MM.1S (cell line): ENCODE data around the gene WDR36.

Experiments
- DNase-seq: peaks from one replicate; pipeline ENCODE4 v3.0.0-alpha.2; 2015
- H2AFZ ChIP-seq: fragments of 300-600 bp; sonication (generic); 2 replicates; pipeline ENCODE4 v1.6.0; 2016; ENCODE audit warnings: antibody characterized with exemption, low read length
- H3F3A ChIP-seq: fragments of 300-600 bp; sonication (generic); 2 replicates; pipeline ENCODE4 v1.6.1; 2016; ENCODE audit warnings: mild to moderate bottlenecking, antibody characterized with exemption, low read length, moderate library complexity, mixed read lengths; ENCODE audit not compliant: insufficient read depth
- H3K27ac ChIP-seq: fragments of 300-600 bp; sonication (generic); 2 replicates; pipeline ENCODE4 v1.5.1; 2016; ENCODE audit warnings: mild to moderate bottlenecking, low read length
- H3K27me3 ChIP-seq: fragments of 300-600 bp; sonication (generic); replicated peaks from 2 replicates; pipeline ENCODE4 v1.6.0; 2016; ENCODE audit warnings: low read length; ENCODE audit not compliant: insufficient read depth
- H3K36me3 ChIP-seq: fragments of 300-600 bp; sonication (generic); replicated peaks from 2 replicates; pipeline ENCODE4 v1.6.1; 2016; ENCODE audit warnings: mild to moderate bottlenecking, low read length, mixed read lengths; ENCODE audit not compliant: insufficient read depth
- H3K4me1 ChIP-seq: fragments of 300-600 bp; sonication (generic); 2 replicates; pipeline ENCODE4 v1.6.1; 2016; ENCODE audit warnings: low read length, mixed read lengths
- H3K4me2 ChIP-seq: fragments of 300-600 bp; sonication (generic); 2 replicates; pipeline ENCODE4 v1.6.0; 2016; ENCODE audit warnings: low read depth, low read length
- H3K4me3 ChIP-seq: fragments of 300-600 bp; sonication (generic); 2 replicates; pipeline ENCODE4 v1.5.1; 2016; ENCODE audit warnings: low read length, mixed read lengths
- H3K79me2 ChIP-seq: fragments of 300-600 bp; sonication (generic); 2 replicates; pipeline ENCODE4 v1.6.1; 2016; ENCODE audit warnings: mixed run types, low read length, mixed read lengths
- H3K9ac ChIP-seq: fragments of 300-600 bp; sonication (generic); 2 replicates; pipeline ENCODE4 v1.6.1; 2016; ENCODE audit warnings: low read length, mixed read lengths
- H3K9me2 ChIP-seq: fragments of 300-600 bp; sonication (generic); replicated peaks from 2 replicates; pipeline ENCODE4 v1.6.1; 2016; ENCODE audit warnings: mild to moderate bottlenecking, low read length, mixed read lengths; ENCODE audit not compliant: insufficient read depth
- H3K9me3 ChIP-seq: fragments of 300-600 bp; sonication (generic); replicated peaks from 2 replicates; pipeline ENCODE4 v1.6.1; 2016; ENCODE audit warnings: mild to moderate bottlenecking, low read length, mixed read lengths; ENCODE audit not compliant: insufficient read depth
- H4K20me1 ChIP-seq: fragments of 300-600 bp; sonication (generic); 2 replicates; pipeline ENCODE4 v1.6.1; 2016; ENCODE audit warnings: mild to moderate bottlenecking, low read length, moderate library complexity, mixed read lengths; ENCODE audit not compliant: insufficient read depth
- EZH2 ChIP-seq: fragments of 300-600 bp; sonication (generic); optimal IDR thresholded peaks from 2 replicates; pipeline ENCODE3; 2017; ENCODE audit warnings: low read depth, mild to moderate bottlenecking, antibody characterized with exemption, low read length, mixed read lengths
- EZH2phosphoT487 ChIP-seq: fragments of 300-600 bp; sonication (generic); IDR thresholded peaks from 2 replicates; pipeline ENCODE4 v1.6.1; 2018; ENCODE audit warnings: antibody characterized with exemption, low read length
- TF ChIP-seq, protein P1 (sequence below): fragments of 300-600 bp; sonication (generic); IDR thresholded peaks from 2 replicates; pipeline ENCODE4 v1.5.1; 2016; ENCODE audit warnings: antibody characterized with exemption, low read length, mixed read lengths

The WDR36 gene

DNA sequence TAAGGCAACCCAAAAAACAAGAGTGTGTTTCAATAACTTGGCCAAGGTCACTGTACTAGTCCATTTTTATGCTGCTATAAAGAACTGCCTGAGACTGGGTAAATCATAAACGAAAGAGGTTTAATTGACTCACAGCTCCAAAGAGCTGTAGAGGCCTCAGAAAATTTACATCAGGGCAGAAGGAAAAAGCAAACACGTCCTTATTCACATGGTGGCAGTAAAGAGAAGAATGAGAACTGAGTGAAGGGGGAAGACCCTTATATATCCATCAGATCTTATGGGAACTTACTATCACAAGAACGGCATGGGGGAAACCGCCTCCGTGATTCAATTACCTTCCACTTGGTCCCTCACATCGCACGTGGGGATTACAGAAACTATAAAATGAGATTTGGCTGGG, 67.7 kb downstream of the WDR36 start:
- no peaks in the 10 kb centered on the region for H3K79me2 ChIP-seq
- DNase-seq = no peak
- no peaks in the 10 kb centered on the region for H3K4me1 ChIP-seq
- H3F3A ChIP-seq = no peaks in the 10 kb centered on the region
- no peak overlapping the region for H3K9ac ChIP-seq
- no peaks in the 10 kb centered on the region for H3K9me3 ChIP-seq
- H3K9me2 ChIP-seq = no peaks in the 10 kb centered on the region
- H3K4me2 ChIP-seq = no peak overlapping the region
- TF ChIP-seq EZH2 (no peak), EZH2phosphoT487 (no peak)
- TF ChIP-seq, protein P1, sequence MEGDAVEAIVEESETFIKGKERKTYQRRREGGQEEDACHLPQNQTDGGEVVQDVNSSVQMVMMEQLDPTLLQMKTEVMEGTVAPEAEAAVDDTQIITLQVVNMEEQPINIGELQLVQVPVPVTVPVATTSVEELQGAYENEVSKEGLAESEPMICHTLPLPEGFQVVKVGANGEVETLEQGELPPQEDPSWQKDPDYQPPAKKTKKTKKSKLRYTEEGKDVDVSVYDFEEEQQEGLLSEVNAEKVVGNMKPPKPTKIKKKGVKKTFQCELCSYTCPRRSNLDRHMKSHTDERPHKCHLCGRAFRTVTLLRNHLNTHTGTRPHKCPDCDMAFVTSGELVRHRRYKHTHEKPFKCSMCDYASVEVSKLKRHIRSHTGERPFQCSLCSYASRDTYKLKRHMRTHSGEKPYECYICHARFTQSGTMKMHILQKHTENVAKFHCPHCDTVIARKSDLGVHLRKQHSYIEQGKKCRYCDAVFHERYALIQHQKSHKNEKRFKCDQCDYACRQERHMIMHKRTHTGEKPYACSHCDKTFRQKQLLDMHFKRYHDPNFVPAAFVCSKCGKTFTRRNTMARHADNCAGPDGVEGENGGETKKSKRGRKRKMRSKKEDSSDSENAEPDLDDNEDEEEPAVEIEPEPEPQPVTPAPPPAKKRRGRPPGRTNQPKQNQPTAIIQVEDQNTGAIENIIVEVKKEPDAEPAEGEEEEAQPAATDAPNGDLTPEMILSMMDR = no peak
- no peaks in the 10 kb centered on the region for H3K27me3 ChIP-seq
- no peaks in the 10 kb centered on the region for H3K36me3 ChIP-seq
- H3K4me3 ChIP-seq = no peak overlapping the region
- no peak overlapping the region for H2AFZ ChIP-seq
- no peaks in the 10 kb centered on the region for H4K20me1 ChIP-seq
- no peak overlapping the region for H3K27ac ChIP-seq

DNA sequence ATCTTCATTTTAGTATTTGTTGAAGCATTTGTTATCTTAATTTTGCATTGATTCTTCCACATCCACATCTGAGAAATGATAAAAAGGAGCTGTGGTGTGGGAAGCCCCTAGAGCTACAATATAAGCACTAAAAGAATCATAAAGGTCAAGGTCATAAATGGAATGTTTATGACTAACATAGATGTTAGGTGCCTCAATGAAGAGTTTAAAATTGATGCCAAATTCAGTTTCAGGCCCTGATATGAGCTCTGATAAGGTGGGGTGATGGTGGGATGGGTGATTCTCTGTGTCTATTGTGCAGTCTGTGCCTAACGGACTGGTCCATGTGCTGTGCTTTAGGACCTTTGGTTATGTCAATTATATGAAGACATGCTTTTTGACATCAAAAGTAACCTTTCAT, 70.9 kb downstream of the WDR36 start:
- Histone ChIP-seq H3K4me1 (no peaks in the 10 kb centered on the region), H3K79me2 (no peaks in the 10 kb centered on the region), H3K9ac (no peak overlapping the region), H3K27me3 (no peaks in the 10 kb centered on the region), H3K27ac (no peak overlapping the region), H3K4me3 (no peak overlapping the region), H3K4me2 (no peak overlapping the region), H3K9me2 (no peaks in the 10 kb centered on the region), H4K20me1 (no peaks in the 10 kb centered on the region), H3F3A (no peaks in the 10 kb centered on the region), H2AFZ (no peak overlapping the region), H3K36me3 (no peaks in the 10 kb centered on the region), H3K9me3 (no peaks in the 10 kb centered on the region)
- TF ChIP-seq EZH2 = no peak
- TF ChIP-seq EZH2phosphoT487 = no peak
- TF ChIP-seq, protein P1 = no peak
- no peak for DNase-seq

DNA sequence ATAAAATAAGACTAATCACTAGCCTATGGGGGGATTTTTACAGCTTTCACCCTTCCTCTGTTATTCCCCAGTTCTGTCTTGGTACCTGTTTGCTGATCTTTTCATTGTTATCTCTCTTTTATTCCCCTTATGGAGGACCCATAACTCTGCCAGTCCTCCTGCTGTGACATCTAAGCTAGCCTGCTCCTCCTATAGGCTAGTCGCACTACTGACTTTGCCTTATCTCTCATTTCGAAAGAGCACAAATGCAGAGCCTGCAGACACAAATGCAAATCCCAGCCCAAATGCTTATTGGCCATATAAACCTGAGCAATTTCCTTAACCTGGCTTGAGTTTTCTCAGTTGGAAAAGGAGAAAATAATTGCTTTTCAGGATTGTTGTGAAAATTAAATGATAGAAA, 72.9 kb downstream of the WDR36 start:
- H3F3A ChIP-seq = no peaks in the 10 kb centered on the region
- H3K27me3 ChIP-seq = no peaks in the 10 kb centered on the region
- no peaks in the 10 kb centered on the region for H4K20me1 ChIP-seq
- no peak overlapping the region for H3K27ac ChIP-seq
- TF ChIP-seq, protein P1 = no peak
- H3K9me3 ChIP-seq = no peaks in the 10 kb centered on the region
- H3K4me3 ChIP-seq = no peak overlapping the region
- no peaks in the 10 kb centered on the region for H3K79me2 ChIP-seq
- H3K9ac ChIP-seq = no peak overlapping the region
- H3K36me3 ChIP-seq = no peaks in the 10 kb centered on the region
- H2AFZ ChIP-seq = no peak overlapping the region
- no peak overlapping the region for H3K4me2 ChIP-seq
- no peaks in the 10 kb centered on the region for H3K4me1 ChIP-seq
- no peaks in the 10 kb centered on the region for H3K9me2 ChIP-seq
- no peak for DNase-seq
